NOMO-1 treated with dmso at 0.1 percent for 144 hours (cell line): Measurements from ENCODE around the gene EDEM1.

ENCODE experiments used
- DNase-seq: peaks from one replicate; lab custom pipeline; 2025; ENCODE audit not compliant: unreplicated experiment; lab: John Stamatoyannopoulos, UW

Gene EDEM1

DNA sequence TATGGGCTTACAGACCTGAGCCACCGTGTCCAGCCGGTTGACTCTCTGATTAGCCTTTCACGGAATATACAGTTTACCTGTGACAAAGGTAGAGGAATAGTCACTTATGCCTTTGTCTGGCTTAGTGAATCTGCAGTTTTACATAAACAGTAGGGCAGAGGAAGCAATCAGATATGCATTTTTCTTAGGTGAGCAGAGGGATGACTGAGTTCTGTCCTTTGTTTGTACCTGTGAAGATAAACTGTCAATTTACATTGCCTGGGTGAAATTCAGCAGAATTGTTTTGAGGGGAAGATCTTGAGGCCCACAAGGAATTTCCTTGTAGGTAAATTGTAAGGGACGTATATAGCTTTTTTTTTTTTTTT lies 10.8 kb downstream of the EDEM1 start:
- no peak for DNase-seq

DNA sequence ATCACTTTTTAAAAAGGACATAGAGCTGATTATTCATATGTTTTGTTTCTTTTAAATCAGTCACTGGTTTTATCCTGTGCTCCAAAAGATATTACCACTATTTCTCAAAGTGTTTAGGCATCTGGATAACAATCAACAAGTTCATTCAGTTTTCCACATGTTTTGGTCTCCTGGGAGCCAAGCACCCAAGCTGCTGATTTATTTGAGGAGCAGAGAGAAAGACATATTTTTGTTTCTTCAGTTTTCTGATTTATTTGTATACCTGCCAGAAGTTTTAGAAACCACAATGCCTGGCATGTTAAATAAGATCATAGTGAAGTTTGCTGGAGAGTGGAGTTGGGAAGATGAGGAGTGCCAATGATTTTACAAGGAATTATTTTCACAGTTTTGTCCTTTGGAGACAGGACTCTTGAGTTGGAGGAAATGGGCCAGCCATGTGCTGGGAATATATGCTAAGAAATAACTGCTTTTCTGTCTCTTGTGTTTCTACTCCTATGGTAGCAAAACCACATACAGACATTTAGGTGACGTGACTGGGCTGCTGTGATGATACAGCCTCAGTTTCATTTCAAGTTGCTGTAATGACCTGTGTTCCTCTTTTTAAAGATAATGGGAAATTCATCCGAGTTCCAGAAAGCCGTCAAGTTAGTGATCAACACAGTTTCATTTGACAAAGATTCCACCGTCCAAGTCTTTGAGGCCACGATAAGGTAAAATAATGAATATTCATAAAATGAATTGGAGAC lies 11.7 kb downstream of the EDEM1 start:
- peak; percentile 69 for DNase-seq

DNA sequence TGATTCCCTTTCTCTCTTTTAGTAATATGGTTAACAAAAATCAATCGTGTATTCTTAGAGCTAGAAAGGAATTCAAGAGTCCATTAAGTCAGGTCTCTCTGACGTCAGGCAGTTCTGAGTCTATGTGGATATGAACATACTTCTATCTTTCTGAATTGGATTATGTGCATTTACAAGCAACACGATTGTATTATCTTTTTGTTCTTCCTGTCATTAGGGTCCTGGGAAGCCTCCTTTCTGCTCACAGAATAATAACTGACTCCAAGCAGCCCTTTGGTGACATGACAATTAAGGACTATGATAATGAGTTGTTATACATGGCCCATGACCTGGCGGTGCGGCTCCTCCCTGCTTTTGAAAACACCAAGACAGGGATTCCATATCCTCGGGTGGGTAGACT lies 14.0 kb downstream of the EDEM1 start:
- DNase-seq = no peak

DNA sequence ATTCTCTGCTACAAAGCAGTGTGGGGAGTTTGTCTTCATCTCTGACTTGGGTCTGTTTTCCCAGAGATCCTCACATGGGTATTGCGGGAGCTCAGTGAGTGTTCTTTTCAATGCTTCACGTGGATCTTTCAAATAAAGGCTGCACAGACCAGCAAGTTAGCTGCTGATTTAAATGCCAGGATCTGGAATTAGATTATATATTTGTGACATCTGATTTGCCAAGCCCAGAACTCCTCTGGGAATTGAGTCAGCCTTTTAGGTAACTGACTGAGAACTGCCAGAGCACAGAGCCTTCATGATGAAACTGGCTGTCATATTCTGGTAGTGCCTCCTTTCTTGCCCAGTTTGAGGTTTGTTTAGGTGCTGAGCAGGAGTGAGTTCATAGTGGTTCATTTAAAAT lies 14.7 kb downstream of the EDEM1 start:
- no peak for DNase-seq

DNA sequence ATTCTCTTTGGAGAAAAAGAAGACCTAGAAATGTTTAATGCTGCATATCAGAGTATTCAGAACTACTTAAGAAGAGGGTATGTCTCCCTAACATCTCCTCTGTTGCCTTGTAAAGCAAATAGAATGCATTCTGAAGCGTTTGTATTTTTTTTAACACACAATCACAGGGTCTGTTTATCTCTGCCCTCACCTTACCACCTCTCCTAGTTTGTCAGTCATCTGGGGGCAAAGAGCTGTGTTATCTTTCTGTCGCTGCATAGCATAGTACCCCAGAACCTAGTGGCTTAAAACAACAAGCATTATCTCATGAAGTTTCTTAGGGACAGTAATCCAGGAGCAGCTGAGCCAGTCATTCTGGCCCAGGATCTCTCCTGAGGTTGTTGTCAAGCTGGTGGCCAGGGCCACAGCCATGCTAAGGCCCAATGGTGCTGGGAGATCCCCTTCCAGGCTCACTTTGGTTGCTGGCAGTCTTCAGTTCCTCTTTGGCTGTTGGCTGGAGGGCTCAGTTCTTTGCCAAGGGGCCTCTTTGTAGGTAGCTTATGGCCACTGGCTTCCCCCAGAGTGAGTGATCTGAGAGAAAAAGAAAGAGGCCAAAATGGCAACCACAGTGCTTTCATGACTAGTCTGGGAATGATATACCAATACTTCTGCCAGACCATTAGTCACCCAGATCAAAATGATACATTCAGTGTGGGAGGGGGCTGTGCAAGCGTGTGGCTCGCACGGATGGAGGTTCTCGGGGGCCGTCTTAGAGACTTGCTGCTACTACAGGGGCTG lies 17.8 kb downstream of the EDEM1 start:
- no peak for DNase-seq

DNA sequence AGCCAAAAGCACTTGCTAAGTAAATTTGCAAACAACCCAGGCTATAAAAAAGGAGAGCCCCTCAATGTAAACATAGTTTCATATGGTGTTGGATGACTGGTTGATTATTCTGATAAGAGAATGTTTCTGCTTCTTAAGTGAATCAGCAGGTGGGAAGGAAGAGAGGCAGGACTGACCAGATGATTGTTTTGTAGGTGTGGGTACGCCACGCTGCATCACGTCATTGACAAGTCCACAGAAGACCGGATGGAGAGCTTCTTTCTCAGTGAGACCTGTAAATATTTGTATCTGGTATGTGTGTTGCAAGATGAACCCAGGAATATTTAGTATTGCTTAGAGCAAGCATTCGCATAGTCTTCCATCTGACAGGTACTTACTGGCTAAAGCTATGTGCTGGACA lies 23.4 kb downstream of the EDEM1 start:
- no peak for DNase-seq

DNA sequence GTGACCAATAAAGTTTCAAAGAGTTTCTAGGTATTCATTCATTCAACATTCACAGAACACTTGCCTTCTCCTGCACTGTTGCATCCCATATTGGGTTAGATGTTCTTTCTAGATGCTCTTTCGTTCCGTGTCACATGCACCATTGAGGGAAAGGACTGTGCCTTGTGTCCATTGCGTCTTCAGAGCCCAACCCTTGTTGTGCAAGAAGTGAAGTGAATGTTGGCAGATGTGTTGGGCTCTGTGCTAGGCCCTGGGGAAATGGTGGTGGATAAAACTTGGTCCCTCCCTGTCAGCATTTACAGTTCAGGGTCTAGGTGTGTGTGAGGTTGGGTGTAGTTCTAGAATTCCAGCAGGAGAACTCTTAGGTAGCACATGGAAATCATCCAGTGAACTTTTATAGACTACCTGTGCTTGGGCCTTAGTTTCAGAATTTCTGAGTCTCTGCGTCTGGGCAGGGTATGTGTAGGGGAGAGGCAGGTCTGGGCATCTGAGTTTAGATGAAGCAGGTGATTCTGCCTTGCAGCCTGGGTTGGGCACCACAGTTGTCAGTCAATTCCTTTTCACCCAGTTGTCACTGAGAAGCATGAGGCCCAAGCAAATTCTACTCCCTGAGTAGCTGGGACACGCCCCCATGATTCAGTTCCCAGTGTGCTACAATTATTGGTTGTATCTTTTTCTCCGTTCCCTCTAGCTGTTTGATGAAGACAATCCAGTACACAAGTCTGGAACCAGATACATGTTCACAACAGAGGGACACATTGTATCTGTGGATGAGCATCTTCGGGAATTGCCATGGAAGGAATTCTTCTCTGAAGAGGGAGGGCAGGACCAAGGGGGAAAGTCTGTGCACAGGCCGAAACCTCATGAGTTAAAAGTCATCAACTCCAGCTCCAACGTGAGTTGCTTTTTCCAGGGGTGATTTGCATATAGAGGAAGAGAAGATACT lies 25.4 kb downstream of the EDEM1 start:
- no peak for DNase-seq

DNA sequence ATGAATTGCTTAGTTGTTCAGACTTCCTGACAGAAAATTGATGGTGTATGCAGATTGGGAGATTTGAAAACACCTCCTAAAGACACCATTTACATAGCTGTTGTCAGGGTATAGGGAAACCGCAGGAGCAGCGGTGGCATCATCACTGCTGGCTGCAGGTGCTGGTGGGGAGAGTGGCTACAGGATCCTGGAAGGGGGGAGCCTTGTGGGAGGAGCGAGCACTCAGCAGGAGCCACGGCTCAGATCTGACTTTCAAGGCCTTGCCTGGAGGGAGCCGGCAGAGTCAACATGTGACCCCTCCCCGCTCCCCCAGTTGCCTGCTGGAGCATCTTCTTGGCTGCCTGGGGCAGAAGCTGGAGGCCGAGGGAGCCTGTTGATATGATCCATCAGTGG lies 26.1 kb downstream of the EDEM1 start:
- DNase-seq = no peak

DNA sequence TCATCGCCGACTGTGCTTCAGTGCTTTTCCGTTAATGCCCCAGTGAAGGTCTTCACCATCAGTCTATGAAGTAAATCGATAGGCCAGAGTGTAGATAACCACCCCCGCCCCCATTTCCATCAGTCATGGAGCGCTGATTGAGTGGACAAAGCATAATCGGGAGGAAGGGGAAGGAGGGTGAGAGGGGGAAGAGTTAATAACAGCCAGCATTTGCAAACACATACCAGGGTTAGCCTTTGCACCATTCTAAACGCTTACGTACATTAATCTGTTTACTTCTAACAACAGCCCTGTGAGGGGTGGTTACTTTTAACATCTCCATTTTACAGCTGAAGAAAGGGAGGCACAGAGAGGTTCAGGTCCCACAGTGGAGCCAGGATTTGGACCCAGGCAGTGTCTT lies 26.8 kb downstream of the EDEM1 start:
- DNase-seq = no peak

DNA sequence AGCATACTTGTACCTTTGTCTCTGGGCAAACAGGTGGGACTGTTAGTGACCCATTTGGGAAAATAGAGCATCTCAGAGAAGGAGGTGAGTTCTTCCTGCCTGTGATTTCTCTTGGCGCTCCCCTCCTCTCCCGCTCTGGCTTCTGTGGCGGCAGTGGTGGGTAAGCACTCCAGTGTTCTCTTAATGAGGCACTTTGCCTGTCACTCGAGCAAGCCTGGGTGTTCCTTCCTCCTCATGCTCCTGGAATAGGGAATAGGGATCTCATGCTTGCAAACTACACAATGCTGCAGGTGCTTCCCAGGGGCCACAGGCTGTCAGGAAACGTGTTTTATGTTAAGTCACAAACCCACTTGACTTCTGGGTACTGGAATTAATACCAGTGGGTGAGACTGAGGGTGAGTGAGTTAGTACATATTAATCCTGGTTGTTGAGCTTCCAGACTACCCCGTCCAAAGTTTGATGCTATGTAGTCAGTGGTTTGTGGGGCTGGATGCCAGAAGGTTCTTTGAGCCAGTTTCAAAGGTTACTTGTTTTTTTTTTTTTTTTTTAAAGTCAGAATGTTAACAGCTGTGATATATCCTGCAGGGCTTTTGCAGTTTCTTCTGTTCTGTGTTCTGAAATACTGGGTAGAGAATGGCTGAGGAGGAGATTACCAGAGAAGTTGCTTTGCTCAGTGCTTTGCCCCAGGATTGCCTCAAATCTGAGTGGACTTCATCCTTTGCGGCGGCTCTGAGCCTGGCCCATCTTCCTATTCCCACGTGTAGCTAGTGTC lies 30.5 kb downstream of the EDEM1 start:
- no peak for DNase-seq

DNA sequence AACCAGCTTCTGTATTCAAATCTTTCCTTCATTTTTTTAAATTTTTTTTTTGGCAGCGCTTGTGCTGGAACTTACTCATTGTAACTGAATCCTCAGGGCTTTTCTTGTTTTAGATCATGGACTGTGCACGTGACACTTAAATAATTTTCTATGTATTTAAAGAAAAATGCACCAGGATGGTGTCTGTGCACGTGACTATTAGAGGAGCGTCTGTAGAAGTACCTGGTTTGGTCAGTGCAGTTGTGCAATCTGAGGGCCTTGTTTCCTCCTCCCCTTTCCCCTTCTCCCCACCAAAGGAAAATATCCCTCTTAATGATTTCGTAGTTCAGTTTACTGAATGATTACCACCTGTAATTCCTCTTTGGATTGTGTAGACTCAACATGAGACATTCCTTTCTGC lies 31.3 kb downstream of the EDEM1 start:
- no peak for DNase-seq

DNA sequence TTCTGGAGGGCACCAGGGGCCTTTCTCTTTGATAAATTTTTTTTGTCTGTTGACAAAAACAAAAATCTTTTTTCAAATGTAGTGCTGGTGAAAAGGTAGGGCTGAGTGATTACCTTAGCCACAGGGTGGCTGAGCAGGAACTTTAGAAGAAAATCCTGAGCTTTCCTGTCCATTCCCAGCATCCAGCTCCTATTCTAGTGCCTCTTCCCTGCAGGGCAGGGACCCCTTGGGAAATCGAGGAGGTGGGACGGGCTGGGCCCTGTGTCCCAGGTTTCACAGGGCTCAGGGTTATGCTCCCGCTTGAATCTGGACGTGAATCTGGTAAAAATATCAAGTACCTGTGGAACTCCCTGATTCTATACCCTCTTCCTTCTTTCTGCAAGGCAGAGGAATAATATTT lies 31.7 kb downstream of the EDEM1 start:
- DNase-seq = no peak

DNA sequence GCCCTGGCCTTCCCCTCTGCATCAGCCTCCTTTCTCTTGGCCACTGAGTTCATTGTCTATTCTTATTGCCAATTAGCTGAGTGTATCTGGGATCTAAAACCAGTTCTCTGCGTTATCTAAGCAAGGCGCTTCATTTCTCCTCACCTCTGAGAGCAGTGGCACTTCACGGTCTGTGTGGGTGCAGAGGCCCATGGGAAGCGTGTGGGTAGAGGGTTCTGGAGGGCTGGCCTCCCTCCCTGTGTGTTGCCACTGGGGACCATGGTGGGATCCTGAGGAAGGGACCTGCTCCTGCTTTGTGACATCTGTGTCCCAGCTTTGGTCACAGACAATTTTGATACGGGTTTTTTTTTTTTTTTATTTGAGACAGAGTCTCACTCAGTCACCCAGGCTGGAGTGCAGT lies 32.7 kb downstream of the EDEM1 start:
- DNase-seq = no peak

DNA sequence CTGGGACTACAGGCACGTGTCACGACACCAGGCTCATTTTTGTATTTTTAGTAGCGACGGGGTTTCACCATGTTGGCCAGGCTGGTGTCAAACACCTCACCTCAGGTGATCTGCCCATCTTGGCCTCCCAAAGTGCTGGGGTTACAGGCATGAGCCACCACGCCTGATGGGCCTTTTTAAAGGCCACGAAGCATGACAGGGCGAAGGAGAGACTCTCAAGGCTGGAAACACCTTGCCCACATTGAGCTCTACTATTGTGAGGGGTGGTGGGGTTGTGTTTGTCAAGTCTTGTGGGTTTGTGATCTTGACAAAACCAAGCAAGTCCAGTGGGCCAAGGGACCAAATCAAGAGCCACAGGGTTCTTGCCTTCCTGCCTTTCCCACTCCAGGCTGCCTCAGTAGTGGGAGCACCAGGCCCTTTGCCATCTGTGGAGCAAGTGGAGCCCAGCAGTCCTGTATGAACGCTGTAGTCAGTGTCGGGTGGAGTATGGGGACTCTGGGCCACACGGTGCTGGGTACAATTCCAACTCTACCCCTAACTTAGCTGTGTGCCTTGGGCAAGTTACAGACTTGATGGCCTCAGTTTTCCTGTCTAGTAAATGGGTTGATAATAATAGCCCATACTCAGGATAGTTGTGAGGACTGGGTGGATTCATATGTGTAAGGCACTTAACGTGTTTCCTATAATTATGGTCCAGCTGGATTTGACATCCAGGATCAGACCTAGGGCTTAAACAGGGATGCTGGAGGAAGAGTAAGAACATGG lies 33.3 kb downstream of the EDEM1 start:
- no peak for DNase-seq

DNA sequence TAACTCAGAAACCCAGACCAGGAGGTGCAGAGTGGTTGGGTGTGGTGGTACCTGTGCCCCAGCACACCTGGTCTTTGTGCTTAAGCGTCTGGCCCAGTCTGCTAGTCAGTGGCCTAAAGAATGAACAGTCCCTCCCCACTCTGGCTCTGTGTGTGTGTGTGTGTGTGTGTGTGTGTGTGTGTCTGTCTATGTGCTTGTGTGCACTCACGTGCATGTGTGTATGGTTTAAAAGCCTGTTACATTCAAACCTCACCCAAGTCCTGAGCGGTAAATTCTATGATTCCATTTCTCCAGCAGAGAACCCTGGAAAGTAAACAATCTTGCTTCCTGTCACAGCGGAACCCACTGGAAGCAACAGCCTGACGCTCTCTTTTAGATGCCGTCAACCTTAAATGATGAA lies 34.2 kb downstream of the EDEM1 start:
- DNase-seq = no peak

DNA sequence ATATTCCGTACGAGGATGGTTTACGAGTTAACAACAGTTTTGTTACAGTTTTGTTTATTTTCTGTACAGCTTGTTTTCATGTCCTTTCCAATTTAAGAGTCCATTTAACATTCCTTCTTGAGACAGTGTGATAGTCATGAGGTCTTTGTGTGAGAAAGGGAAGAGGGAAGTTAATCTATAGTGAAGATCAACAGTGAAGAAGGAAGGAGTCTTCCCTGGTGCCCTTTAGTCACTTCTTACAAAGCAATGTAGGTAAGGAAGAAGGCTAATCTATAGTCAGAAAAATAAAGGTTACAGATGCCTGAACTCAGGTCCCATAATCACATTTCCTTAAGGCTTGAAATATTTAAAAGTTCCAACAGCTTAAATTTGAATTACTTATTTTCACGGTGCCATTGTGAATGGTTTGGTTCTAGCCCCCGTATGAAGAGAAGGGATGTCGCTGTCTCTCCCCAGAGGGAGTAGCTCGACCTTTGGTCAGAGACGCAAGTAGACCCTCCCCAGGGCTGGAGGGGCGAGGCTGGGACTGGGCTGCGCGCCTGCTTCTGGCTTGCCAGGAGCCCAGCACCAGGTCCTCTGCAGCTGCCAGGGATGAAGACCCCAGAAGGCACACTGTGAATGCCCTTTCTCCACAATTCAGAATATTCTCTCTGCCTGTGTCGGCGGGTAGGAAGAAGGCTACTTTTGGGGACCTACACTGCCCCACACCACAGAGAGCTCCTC lies 34.9 kb downstream of the EDEM1 start:
- DNase-seq = no peak

DNA sequence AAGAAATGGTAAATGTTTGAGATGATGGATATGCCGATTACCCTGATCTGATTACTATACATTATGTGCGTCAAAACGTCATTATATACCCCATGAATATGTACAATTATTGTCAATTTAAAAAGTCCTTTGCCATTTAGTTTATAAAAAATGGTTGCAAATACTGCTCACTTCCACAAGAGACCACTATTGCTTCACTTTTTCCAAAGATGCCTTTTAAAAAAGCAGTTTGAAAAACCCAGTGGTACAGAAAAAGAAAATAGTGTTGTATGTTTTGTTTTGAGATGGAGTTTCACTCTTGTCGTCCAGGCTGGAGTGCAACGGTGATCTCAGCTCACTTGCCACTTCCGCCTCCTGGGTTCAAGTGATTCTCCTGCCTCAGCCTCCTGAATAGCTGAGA lies 39.3 kb downstream of the EDEM1 start:
- peak; percentile 5 for DNase-seq

DNA sequence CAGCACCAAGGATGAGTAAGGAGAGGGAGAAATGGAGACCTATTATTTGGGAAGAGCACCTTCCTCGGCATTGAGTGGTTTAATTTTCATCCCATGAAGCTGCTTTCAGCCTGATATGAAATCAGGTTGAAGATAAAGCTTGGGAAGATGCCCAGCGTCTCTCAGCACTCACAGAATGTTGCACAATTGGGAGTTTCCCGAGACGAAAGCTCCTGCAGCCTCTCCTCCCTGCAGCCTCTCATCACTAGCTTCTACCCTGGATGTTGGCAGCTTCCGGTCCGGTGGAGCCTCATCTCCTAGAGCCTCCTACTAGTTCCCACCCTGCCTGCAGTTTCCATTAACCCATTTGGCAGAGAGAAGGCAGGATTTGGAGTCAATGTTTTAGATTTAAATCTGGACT lies 40.3 kb downstream of the EDEM1 start:
- no peak for DNase-seq

DNA sequence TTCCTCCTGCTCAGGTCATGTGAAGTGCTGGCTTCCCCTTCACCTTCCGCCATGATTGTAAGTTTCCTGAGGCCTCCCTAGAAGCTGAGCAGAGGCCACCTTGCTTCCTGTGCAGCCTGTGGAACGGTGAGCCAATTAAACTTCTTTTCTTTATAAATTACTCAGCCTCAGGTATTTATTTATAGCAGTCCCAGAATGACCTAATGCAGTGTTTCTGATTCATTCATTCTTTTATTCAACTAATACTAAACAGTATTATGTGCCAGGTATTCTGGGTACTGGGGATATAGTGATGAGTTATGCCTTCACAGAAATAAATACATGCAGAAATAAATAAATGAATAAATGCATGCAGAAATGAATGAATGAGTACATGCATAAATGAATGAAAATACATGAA lies 41.9 kb downstream of the EDEM1 start:
- DNase-seq = no peak

DNA sequence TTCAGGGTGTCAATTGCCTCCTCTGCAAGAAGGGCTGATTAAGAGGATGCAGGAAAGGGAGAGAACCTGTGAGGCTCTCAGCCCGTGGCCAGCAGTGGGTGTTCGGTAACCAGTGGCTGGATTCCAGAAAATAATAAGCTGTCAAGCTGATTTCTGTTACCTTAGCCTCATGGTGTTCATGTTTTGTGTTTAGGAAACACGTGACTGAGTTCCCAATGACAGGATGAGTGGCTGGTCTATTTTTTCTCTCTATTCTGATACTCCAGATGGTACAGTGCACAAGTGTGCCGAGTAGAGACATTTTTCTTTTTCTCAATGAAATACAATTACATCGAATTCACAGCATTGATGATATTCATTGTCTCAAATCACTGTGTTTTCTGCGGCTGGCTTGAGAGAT lies 43.6 kb downstream of the EDEM1 start:
- no peak for DNase-seq
